NCI-H2029 treated with DMSO at 0.1 percent for 48 hours (cell line): Measurements from ENCODE around the gene QRICH2.
"Not testable (repeated sequence)": the region's sequence is repeated elsewhere in the genome, so short reads cannot be mapped to it uniquely, and the experiment has no call there.

Source experiments
- DNase-seq: peaks from one replicate; lab custom pipeline; 2025; lab: John Stamatoyannopoulos, UW

QRICH2 gene

GRCh38 chr17:76266244-76266938 lies 41.7 kb downstream of the QRICH2 start:
- DNase-seq: no peak

- DNase-seq: no peak
Measured at GRCh38 chr17:76265624-76266243, 42.3 kb downstream of the QRICH2 start.

GRCh38 chr17:76264755-76265623 lies 43.1 kb downstream of the QRICH2 start, which contains the start of gene UBALD2:
Gene UBALD2 (plus strand): TSS chr17:76265348. CDS start chr17:76265506, 158 bp downstream.
- peak; percentile 81 for DNase-seq

GRCh38 chr17:76264425-76264754 lies 43.7 kb downstream of the QRICH2 start:
- no peak for DNase-seq

- DNase-seq: no peak
Measured at GRCh38 chr17:76263896-76264295, 44.2 kb downstream of the QRICH2 start.

- DNase-seq: peak; percentile 45
Measured at GRCh38 chr17:76262732-76263344, 45.2 kb downstream of the QRICH2 start.

- no peak for DNase-seq
Measured at GRCh38 chr17:76261421-76262215, 46.5 kb downstream of the QRICH2 start.

- DNase-seq: no peak
Measured at GRCh38 chr17:76260669-76261068, 47.4 kb downstream of the QRICH2 start.

- no peak for DNase-seq
Measured at GRCh38 chr17:76260220-76260619, 47.9 kb downstream of the QRICH2 start.

- DNase-seq: not testable (repeated sequence)
Measured at GRCh38 chr17:76256430-76257050, 51.5 kb downstream of the QRICH2 start.

- DNase-seq: no peak
Measured at GRCh38 chr17:76255801-76256429, 52.2 kb downstream of the QRICH2 start.

- DNase-seq: no peak
Measured at GRCh38 chr17:76254275-76254674, 53.8 kb downstream of the QRICH2 start.

GRCh38 chr17:76253841-76254240 lies 54.2 kb downstream of the QRICH2 start:
- DNase-seq: no peak

- DNase-seq: not testable (repeated sequence)
Measured at GRCh38 chr17:76252967-76253766, 54.9 kb downstream of the QRICH2 start.

GRCh38 chr17:76252040-76252954 lies 55.8 kb downstream of the QRICH2 start:
- DNase-seq: no peak

GRCh38 chr17:76251478-76252039 lies 56.5 kb downstream of the QRICH2 start:
- no peak for DNase-seq

GRCh38 chr17:76250141-76250540 lies 57.9 kb downstream of the QRICH2 start:
- no peak for DNase-seq
